HepG2 (cell line): Measurements from ENCODE around the gene MED1. TPM values are rescaled to one million over a fixed set of nuclear protein-coding genes. Genes with fewer than 3 reads are reported as not detected.

Source experiments
- ARNT ChIP-seq: fragments of 450-650 bp; IDR thresholded peaks from 2 replicates; pipeline ENCODE4 v1.6.1; 2017
- BRCA1 ChIP-seq: sonication (generic); formaldehyde crosslinking; IDR thresholded peaks from 2 replicates; pipeline ENCODE4 v1.4.0; 2020; ENCODE audit warnings: missing genetic modification reagents
- HNRNPH1 ChIP-seq: fragments of 200-400 bp; formaldehyde crosslinking; optimal IDR thresholded peaks from 2 replicates; pipeline ENCODE3; 2017; ENCODE audit warnings: mild to moderate bottlenecking, low read depth, low read length
- KDM2A ChIP-seq: sonication (generic); formaldehyde crosslinking; IDR thresholded peaks from 2 replicates; pipeline ENCODE4 v1.4.0; 2020; ENCODE audit warnings: low read depth, missing genetic modification reagents, borderline replicate concordance
- KDM3A ChIP-seq: IDR thresholded peaks from 2 replicates; pipeline ENCODE4 v1.6.1; 2018; ENCODE audit warnings: low read depth, missing compliant biosample characterization
- KDM5B ChIP-seq: sonication (generic); formaldehyde crosslinking; IDR thresholded peaks from 2 replicates; pipeline ENCODE4 v1.4.0; 2020; ENCODE audit warnings: missing genetic modification reagents, mild to moderate bottlenecking, borderline replicate concordance
- NFIC ChIP-seq: IDR thresholded peaks from 2 replicates; pipeline ENCODE4 v1.6.1; 2012; ENCODE audit warnings: mild to moderate bottlenecking, low read length, inconsistent platforms
- PAX8 ChIP-seq: sonication (generic); formaldehyde crosslinking; IDR thresholded peaks from 2 replicates; pipeline ENCODE4 v1.8.0; 2022; ENCODE audit warnings: mild to moderate bottlenecking, missing genetic modification reagents, borderline replicate concordance
- REXO4 ChIP-seq: sonication (generic); formaldehyde crosslinking; IDR thresholded peaks from 2 replicates; pipeline ENCODE4 v1.8.0; 2022; ENCODE audit warnings: missing genetic modification reagents, mild to moderate bottlenecking, borderline replicate concordance
- ZFY ChIP-seq: sonication (generic); formaldehyde crosslinking; IDR thresholded peaks from 2 replicates; pipeline ENCODE4 v1.4.0; 2020; ENCODE audit warnings: missing genetic modification reagents
- ZNF326 ChIP-seq: sonication (generic); formaldehyde crosslinking; IDR thresholded peaks from 2 replicates; pipeline ENCODE4 v1.4.0; 2020; ENCODE audit warnings: missing genetic modification reagents, borderline replicate concordance
- ZNF430 ChIP-seq: sonication (generic); formaldehyde crosslinking; IDR thresholded peaks from 2 replicates; pipeline ENCODE4 v1.9.0; 2021; ENCODE audit warnings: mild to moderate bottlenecking, missing genetic modification reagents
- ZNF468 ChIP-seq: sonication (generic); formaldehyde crosslinking; IDR thresholded peaks from 2 replicates; pipeline ENCODE4 v1.8.0; 2022; ENCODE audit warnings: mild to moderate bottlenecking, moderate library complexity, missing genetic modification reagents
- ZNF672 ChIP-seq: sonication (generic); formaldehyde crosslinking; IDR thresholded peaks from 2 replicates; pipeline ENCODE4 v1.8.1; 2022; ENCODE audit warnings: missing genetic modification reagents
- polyA plus RNA-seq, 8 experiments: library from polyadenylated mRNA; depleted of rRNA in 3 of 8; stranded (reverse) in 7 of 8; unstranded in 1 of 8; fragments of >200 nt; fragmentation: Illumina TruSeq in 4 of 8; extraction: Trizol in 4 of 8; gene quantifications; 2 replicates each; pipeline versions ENCODE4 v1.2.1 to v1.2.3, GENCODE V29; 2011 to 2016; ENCODE audit warnings: low read depth in 4 of 8, missing spikeins in 1 of 8, mixed read lengths in 1 of 8; ENCODE audit not compliant: insufficient read depth in 1 of 8
- total RNA-seq, 5 experiments: library from RNA; depleted of rRNA; stranded (reverse); fragments of >200 nt; fragmentation: Illumina TruSeq; extraction: Trizol; gene quantifications; 2 replicates each; pipeline ENCODE4 v1.2.3, GENCODE V29; 2016; ENCODE audit warnings: low read depth in 1 of 5
- TF ChIP-seq, protein P1 (sequence below): IDR thresholded peaks from 2 replicates; pipeline ENCODE4 v1.6.1; 2016; ENCODE audit warnings: low read depth, missing genetic modification reagents, missing compliant biosample characterization
- TF ChIP-seq, protein P2 (sequence below): sonication (generic); formaldehyde crosslinking; IDR thresholded peaks from 2 replicates; pipeline ENCODE4 v1.4.0; 2020; ENCODE audit warnings: mild to moderate bottlenecking, missing genetic modification reagents
- TF ChIP-seq, protein P3 (sequence below): sonication (generic); formaldehyde crosslinking; IDR thresholded peaks from 2 replicates; pipeline ENCODE4 v1.5.1; 2020; ENCODE audit warnings: mild to moderate bottlenecking, missing genetic modification reagents, moderate library complexity
- TF ChIP-seq, protein P4 (sequence below): sonication (generic); formaldehyde crosslinking; IDR thresholded peaks from 2 replicates; pipeline ENCODE4 v1.8.0; 2022; ENCODE audit warnings: mild to moderate bottlenecking, missing genetic modification reagents, moderate library complexity

Gene MED1
- total and polyA plus RNA-seq, 2 of the 13 experiments (the other 11 are each of a cell fraction or from before 2014, with no cell fraction given): 37.5 to 40.1 TPM

DNA sequence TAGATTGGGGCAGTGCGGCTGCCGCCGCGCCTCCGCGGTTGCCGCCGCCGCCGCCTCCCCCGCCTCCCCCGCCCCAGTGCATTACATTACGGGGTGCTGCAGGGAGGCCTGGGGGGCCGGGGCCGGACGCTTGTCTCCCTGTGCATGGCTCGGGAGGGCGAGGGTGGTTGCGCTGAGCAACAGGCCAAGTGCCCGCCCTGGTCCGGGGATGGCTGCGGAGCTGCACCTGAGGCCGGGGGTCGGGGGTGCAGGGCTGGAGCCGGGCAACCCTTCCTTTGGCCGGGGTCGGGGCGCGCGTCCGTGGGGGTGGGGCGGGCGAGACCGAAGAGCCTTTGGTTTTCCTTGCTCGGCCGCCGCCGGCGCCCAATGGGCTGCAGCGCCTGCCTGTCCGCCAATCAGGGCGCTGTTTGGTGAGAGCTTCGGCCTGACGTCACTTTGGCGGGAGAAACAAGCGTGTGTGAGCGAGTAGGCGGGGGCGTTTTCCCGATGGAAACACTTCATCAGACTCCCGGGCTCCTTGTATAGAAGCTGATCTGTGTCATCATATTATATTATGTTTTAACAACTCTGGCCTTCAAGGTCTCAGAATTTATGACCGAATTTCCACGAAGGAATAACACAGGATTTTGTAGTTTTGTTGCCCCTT is 48.7 kb downstream of the MED1 start (continued):
- TF ChIP-seq, protein P1, sequence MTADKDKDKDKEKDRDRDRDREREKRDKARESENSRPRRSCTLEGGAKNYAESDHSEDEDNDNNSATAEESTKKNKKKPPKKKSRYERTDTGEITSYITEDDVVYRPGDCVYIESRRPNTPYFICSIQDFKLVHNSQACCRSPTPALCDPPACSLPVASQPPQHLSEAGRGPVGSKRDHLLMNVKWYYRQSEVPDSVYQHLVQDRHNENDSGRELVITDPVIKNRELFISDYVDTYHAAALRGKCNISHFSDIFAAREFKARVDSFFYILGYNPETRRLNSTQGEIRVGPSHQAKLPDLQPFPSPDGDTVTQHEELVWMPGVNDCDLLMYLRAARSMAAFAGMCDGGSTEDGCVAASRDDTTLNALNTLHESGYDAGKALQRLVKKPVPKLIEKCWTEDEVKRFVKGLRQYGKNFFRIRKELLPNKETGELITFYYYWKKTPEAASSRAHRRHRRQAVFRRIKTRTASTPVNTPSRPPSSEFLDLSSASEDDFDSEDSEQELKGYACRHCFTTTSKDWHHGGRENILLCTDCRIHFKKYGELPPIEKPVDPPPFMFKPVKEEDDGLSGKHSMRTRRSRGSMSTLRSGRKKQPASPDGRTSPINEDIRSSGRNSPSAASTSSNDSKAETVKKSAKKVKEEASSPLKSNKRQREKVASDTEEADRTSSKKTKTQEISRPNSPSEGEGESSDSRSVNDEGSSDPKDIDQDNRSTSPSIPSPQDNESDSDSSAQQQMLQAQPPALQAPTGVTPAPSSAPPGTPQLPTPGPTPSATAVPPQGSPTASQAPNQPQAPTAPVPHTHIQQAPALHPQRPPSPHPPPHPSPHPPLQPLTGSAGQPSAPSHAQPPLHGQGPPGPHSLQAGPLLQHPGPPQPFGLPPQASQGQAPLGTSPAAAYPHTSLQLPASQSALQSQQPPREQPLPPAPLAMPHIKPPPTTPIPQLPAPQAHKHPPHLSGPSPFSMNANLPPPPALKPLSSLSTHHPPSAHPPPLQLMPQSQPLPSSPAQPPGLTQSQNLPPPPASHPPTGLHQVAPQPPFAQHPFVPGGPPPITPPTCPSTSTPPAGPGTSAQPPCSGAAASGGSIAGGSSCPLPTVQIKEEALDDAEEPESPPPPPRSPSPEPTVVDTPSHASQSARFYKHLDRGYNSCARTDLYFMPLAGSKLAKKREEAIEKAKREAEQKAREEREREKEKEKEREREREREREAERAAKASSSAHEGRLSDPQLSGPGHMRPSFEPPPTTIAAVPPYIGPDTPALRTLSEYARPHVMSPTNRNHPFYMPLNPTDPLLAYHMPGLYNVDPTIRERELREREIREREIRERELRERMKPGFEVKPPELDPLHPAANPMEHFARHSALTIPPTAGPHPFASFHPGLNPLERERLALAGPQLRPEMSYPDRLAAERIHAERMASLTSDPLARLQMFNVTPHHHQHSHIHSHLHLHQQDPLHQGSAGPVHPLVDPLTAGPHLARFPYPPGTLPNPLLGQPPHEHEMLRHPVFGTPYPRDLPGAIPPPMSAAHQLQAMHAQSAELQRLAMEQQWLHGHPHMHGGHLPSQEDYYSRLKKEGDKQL (CRISPR knock-in tag): no peak
- no peak for TF ChIP-seq ZNF430 (CRISPR knock-in tag)
- TF ChIP-seq, protein P2, sequence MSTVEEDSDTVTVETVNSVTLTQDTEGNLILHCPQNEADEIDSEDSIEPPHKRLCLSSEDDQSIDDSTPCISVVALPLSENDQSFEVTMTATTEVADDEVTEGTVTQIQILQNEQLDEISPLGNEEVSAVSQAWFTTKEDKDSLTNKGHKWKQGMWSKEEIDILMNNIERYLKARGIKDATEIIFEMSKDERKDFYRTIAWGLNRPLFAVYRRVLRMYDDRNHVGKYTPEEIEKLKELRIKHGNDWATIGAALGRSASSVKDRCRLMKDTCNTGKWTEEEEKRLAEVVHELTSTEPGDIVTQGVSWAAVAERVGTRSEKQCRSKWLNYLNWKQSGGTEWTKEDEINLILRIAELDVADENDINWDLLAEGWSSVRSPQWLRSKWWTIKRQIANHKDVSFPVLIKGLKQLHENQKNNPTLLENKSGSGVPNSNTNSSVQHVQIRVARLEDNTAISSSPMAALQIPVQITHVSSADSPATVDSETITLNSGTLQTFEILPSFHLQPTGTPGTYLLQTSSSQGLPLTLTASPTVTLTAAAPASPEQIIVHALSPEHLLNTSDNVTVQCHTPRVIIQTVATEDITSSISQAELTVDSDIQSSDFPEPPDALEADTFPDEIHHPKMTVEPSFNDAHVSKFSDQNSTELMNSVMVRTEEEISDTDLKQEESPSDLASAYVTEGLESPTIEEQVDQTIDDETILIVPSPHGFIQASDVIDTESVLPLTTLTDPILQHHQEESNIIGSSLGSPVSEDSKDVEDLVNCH (CRISPR knock-in tag): no peak
- TF ChIP-seq BRCA1 (CRISPR knock-in tag): no peak
- no peak for TF ChIP-seq ZNF468 (CRISPR knock-in tag)
- TF ChIP-seq REXO4 (CRISPR knock-in tag): no peak
- TF ChIP-seq ZFY (CRISPR knock-in tag): no peak
- TF ChIP-seq, protein P3, sequence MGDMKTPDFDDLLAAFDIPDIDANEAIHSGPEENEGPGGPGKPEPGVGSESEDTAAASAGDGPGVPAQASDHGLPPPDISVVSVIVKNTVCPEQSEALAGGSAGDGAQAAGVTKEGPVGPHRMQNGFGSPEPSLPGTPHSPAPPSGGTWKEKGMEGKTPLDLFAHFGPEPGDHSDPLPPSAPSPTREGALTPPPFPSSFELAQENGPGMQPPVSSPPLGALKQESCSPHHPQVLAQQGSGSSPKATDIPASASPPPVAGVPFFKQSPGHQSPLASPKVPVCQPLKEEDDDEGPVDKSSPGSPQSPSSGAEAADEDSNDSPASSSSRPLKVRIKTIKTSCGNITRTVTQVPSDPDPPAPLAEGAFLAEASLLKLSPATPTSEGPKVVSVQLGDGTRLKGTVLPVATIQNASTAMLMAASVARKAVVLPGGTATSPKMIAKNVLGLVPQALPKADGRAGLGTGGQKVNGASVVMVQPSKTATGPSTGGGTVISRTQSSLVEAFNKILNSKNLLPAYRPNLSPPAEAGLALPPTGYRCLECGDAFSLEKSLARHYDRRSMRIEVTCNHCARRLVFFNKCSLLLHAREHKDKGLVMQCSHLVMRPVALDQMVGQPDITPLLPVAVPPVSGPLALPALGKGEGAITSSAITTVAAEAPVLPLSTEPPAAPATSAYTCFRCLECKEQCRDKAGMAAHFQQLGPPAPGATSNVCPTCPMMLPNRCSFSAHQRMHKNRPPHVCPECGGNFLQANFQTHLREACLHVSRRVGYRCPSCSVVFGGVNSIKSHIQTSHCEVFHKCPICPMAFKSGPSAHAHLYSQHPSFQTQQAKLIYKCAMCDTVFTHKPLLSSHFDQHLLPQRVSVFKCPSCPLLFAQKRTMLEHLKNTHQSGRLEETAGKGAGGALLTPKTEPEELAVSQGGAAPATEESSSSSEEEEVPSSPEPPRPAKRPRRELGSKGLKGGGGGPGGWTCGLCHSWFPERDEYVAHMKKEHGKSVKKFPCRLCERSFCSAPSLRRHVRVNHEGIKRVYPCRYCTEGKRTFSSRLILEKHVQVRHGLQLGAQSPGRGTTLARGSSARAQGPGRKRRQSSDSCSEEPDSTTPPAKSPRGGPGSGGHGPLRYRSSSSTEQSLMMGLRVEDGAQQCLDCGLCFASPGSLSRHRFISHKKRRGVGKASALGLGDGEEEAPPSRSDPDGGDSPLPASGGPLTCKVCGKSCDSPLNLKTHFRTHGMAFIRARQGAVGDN (CRISPR knock-in tag): no peak; the same call in 1 of the 2 replicates
- TF ChIP-seq KDM5B (CRISPR knock-in tag): no peak
- no peak for TF ChIP-seq PAX8 (CRISPR knock-in tag)
- TF ChIP-seq KDM3A: no peak
- no peak for TF ChIP-seq ZNF672 (CRISPR knock-in tag)
- TF ChIP-seq, protein P4, sequence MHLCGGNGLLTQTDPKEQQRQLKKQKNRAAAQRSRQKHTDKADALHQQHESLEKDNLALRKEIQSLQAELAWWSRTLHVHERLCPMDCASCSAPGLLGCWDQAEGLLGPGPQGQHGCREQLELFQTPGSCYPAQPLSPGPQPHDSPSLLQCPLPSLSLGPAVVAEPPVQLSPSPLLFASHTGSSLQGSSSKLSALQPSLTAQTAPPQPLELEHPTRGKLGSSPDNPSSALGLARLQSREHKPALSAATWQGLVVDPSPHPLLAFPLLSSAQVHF: 0 out of 2 replicates have a peak, but pooled peaks have one; percentile 59
- no peak; the same call in 1 of the 2 replicates for TF ChIP-seq NFIC
- peak; percentile 97 for TF ChIP-seq KDM2A
- TF ChIP-seq HNRNPH1: no peak
- TF ChIP-seq ZNF326 (CRISPR knock-in tag): no peak
- no peak for TF ChIP-seq ARNT
